Stimulated activated CD8-positive, alpha-beta memory T cell treated with anti-CD3 and anti-CD28 coated beads, Interleukin-12 subunit alpha, Interleukin-12 subunit beta, amount 100 ng/mL, for 4 hours (primary cell): ENCODE measurements around the gene FBXO28.
A peak's percentile ranks its signal among the peaks of the same experiment; 100 is the strongest.

Experiments
- DNase-seq: peaks from one replicate; pipeline ENCODE4 v3.0.0-alpha.2; 2020; ENCODE audit warnings: low read depth

FBXO28 gene

GRCh38 chr1:224157316-224157715 is 43.4 kb downstream of the FBXO28 start:
- no peak for DNase-seq

DNA sequence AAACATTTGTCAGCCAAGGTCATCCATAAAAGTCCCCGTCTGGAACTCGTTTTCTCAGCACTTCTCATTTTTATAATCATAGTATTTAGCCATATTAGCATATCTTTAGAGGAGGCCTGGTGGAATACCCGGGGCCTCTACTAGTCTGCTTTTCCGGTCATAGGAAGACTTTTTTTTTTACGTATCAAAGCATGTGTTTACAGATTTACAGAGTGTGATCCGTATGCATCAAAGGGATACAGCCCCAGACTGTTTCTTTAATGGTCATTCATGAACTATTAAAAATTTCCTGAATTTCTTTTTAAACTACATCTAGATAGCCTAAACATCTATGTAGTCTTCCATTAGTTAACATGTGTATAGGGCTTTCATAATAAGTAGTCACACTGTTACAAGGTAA is 45.6 kb downstream of the FBXO28 start:
- DNase-seq = no peak

GRCh38 chr1:224160171-224160682 is 46.3 kb downstream of the FBXO28 start:
- DNase-seq = no peak

GRCh38 chr1:224162768-224163167 is 48.9 kb downstream of the FBXO28 start:
- no peak for DNase-seq

DNA sequence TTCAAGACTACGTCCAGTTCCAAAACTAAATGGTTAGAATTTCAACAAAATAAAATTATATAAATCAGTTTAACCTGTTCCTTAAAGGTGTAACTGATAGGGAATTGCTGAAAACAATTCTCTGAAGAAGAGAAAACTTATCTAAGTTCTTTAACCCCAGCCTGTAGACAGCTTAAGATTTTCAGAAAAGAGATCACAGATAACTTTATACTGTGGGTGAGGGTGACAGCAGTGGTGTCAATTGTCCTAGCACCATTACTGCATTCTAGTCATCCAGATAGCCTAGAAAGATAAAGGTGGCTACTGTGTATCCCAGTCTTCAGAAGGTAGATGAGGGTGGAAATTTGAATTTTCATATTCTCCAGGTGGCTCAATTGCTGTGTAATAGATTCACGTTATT is 49.4 kb downstream of the FBXO28 start:
- DNase-seq = no peak

DNA sequence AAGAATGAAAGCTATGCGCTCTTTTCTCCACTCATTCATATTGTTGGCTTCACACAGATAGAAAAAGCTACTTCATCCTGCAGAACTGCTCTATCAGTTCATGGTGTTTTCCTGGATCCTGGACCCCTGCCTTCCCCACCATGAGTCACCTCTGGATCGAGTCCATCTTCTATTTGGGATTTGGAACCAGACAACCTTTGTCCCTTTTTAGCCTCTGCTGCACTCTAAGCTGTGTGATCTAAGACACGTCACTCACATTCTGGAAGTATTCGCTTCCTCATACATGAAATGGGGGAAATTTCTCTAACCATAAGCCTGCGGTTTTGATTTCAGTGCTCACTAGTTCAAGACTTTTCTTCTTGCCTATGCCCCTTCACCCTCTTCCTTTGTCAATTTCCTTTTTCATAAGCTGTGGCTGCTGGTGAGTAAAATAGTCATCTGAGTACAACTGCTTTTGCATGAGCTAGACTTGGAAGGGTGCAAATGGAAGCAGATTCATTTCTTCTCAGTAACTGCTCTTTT is 55.0 kb downstream of the FBXO28 start:
- DNase-seq = no peak

DNA sequence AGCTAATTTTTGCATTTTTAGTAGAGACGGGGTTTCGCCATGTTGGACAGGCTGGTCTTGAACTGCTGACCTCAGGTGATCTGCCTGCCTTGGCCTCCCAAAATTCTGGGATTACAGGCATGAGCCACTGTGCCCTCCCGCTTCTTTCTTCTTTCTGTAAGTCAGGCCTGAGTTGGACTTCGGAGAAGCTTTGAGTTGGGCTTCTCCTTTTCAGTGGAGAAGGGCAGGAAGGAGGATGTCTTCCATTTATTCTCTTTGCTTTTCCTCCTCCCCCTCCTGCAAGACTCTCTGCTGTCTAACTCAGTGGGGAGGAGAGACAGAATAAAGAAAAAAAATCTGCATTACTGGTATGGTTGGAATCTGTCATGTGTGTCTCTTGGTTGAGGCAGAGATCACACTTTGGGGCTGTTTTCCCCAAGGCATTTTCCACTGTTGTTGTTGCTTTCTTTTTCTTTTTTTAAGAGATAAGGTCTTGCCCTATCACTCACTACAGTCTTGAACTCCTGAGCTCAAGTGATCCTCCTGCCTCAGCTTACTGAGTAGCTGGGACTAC is 55.9 kb downstream of the FBXO28 start:
- DNase-seq = no peak

DNA sequence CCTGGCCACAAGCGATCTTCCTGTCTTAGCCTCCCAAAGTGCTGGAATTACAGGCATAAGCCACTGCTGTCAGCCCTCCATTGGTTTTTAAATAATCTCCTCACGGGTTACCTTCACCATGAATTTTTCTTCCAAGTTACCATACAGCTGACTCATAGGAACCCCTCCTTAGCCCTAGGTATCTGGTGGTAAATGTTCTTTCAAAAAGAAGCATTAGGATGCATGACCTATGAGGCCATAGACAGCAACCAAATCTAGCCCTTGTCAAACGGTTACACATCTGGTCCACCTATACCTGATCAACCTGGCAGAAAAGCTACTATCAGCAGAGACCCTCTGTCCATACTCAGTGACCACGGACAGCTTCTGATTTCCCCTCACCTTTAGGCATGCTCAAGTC is 56.4 kb downstream of the FBXO28 start:
- no peak for DNase-seq

GRCh38 chr1:224170748-224171478 is 57.0 kb downstream of the FBXO28 start:
- DNase-seq = no peak

- no peak for DNase-seq
Observed at GRCh38 chr1:224172229-224172628, 58.3 kb downstream of the FBXO28 start.

DNA sequence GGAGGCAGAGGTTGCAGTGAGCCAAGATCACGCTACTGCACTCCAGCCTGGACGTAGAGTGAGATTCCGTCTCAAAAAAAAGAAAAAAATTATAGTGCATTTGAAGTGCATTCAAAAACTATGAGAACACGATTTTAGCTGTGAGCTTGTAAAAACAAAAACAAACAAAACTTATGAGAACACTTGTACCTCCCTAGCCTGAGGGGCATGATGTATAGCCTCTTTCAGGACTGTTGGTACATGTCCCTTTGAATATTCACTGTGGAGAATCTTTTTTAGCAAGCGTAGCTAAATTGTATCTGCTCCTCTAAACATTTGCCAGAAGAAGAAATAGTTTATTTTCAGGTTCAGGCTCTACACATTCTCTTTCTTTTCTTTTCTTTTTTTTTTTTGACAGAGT is 59.6 kb downstream of the FBXO28 start:
- no peak for DNase-seq

DNA sequence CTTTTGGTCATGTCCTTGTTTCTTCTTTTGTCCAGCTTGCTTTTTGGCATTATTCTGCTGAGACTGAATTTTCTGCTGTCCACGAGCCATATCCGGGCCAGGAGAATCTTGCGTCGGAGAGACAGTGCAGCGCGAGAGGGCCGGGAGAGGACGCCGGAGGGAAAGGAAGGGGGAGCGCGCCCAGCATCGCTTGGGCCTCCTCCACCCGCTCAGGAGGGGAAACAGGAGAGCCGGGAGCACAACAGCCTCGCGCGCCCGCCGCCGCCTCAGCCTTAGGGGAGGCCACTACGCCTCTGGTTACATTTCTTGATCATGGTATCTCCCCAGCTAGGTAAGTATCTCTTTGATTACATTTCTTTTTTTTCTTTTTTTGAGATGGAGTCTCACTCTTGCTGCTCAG is 61.7 kb downstream of the FBXO28 start:
- DNase-seq = no peak

GRCh38 chr1:224177356-224177999 is 63.6 kb downstream of the FBXO28 start:
- DNase-seq = no peak

DNA sequence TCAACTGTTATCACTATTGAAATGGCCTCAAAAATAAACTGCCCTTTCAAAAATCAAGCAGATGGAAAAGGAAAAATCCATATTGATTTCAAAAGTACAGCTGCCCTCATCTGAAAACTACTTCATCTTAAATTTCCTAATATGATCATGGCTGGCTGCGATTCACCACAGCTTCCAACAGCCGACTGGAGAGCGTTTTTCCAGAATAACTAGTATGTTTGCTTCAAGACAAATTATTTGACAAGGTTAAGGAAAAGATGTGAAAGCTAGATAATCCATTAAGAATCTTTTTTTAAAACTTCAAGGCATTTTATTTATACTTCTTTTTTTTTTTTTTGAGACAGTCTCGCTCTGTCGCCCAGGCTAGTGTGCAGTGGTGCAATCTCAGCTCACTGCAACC is 65.0 kb downstream of the FBXO28 start:
- DNase-seq = no peak

DNA sequence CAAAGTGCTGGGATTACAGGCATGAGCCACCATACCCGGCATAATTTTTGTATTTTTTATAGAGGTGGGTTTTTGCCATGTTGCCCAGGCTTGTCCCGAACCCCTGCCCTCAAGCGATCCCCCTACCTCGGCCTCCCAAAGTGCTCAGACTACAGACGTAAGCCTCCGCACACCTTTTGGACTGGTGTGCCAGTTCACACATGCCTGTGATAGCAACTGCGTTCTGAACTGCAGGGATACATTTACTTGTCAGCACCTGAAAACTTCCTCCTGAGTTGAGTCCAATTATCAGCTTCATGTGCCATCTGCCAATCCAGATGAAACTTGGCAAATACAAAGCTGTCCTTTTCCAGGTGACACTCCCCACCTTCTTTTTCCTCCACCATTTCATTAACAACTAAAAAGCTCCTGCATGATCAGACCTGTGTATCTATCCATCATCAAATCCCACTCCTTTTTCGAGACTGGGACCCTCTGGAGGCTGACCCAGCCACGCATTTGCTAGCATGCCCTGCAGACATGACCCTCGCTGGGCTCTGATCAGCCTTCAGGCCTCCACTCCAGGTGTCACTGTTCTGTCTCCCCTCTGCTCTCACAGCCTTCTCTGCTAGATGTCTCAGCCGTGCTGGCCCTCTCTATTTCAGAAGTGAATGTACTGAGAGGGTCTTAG is 67.0 kb downstream of the FBXO28 start:
- DNase-seq = no peak

GRCh38 chr1:224181453-224181810 is 67.5 kb downstream of the FBXO28 start:
- DNase-seq = no peak

DNA sequence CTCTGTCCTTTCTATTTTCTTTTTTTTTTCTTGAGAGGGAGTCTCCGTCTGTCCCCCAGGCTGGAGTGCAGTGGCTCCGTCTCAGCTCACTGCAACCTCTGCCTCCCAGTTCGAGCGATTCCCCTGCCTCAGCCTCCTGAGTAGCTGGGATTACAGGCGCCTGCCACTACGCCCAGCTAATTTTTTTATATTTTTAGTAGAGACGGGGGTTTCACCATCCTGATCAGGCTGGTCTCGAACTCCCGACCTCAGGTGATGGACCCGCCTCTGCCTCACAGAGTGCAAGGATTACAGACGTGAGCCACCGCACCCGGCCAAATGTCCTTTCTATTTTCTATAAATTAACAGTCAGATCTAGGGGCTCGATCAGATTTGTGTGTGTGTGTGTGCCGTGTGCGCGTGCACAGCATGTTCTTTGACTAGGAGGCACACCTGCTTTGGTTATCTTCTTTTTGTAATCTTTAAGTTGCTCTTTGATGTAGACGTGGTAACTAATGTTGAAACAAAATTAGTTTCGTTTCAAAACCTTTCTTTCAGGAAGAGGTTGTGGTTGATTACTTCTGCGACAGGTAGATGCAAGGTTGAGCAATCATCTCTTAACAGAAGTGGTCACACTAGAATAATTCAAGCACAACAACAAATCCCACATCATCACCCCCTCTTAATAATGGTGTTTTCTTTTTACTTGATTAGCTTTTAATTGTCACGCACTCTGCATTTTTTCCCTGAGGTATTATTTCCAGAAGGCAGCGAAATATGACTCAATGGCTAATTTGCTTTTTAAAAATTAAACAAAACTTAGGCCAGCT is 68.3 kb downstream of the FBXO28 start:
- no peak for DNase-seq

DNA sequence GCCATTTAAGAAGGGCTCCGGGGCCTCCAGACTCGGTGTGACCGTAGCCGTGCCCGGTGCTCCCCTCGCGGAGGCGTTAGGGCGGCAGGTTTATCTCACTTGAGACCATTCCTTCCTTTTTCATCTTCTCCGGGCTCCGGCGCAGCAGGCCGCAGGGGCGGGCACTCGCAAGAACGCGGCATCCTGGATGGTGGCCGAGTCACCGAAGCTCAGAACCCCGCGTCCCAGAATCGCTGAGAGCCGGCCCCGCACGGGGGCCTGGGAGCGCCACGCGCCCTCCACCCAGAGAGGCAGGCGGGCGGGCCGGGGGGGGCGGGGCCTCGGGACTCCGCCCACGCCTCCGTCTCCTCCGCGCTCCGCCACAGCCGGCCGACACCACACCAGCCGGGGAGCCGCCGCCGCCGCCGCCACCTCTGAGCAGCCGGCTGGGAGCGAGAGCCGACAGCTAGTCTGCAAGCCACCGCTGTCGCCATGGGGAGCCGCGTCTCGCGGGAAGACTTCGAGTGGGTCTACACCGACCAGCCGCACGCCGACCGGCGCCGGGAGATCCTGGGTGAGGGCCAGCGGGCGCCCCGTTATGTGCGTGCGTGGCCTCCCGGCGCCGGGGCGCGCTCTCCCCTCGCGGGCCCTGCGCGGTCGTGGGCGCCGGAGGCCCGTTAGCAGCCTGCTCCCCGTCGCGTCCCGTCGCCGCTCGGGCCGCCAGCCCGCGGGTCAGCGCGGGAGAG is 69.1 kb downstream of the FBXO28 start, which contains the start of gene DEGS1:
Gene DEGS1, plus strand, starts transcription at position 375 of the 725 bp plus-strand sequence. Its CDS starts 97 bp downstream, at position 472.
- DNase-seq = peak; percentile 75

- DNase-seq = peak; percentile 56
Observed at GRCh38 chr1:224183591-224184312, 69.8 kb downstream of the FBXO28 start.

DNA sequence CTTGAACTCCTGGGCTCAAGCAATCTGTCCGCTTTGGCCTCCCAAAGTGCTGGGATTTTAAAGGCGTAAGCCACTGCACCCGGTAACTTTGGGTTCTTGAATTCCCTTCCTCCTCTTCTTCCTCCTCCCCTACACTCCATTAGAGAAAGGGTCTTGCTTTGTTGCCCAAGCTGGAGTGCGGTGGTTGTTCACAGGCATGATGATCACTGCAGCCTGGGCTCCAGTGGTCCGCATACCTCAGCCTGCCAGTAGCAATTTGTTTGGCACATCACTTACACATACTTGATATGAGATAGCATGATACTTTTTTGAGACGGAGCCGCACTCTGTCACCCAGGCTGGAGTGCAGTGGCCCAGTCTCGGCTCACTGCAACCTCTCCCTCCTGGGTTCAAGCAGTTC is 71.3 kb downstream of the FBXO28 start:
- DNase-seq = no peak
